PC-9 (cell line): Measurements from ENCODE around the gene KRTAP4-7. TPM values are rescaled to one million over a fixed set of nuclear protein-coding genes. Genes with fewer than 3 reads are reported as not detected.
A peak's percentile ranks its signal among the peaks of the same experiment; 100 is the strongest.
"Not testable (repeated sequence)": the region's sequence is repeated elsewhere in the genome, so short reads cannot be mapped to it uniquely, and the experiment has no call there.

Experiments used
- BruUV-seq: library from RNA; stranded (reverse); fragments of 400-500 nt; replicated peaks from 2 replicates; lab custom pipeline; 2021; lab: Mats Ljungman, UMichigan
- CTCF ChIA-PET: fragments of 300-600 bp; sonication (Branson Sonifier 250); formaldehyde crosslinking; loops from one replicate; lab custom pipeline; 2022; ENCODE audit warnings: antibody characterized with exemption; lab: Charles Lee
- POLR2A ChIA-PET: fragments of 300-600 bp; sonication (Branson Sonifier 250); formaldehyde crosslinking; loops from one replicate; lab custom pipeline; 2022; ENCODE audit warnings: antibody characterized with exemption; ENCODE audit not compliant: unreplicated experiment; lab: Charles Lee
- DNase-seq, 2 experiments: peaks; one replicate each; pipeline versions ENCODE4 v3.0.0 to v3.0.0-alpha.2; 2015 to 2022; ENCODE audit warnings: mixed read lengths in 1 of 2
- H2AFZ ChIP-seq: fragments of 200-600 bp; sonication (generic); 2 replicates; pipeline ENCODE4 v1.8.1; 2017; ENCODE audit warnings: antibody characterized with exemption
- H3F3A ChIP-seq: fragments of 200-600 bp; sonication (generic); 2 replicates; pipeline ENCODE4 v1.8.1; 2017; ENCODE audit warnings: antibody characterized with exemption, mild to moderate bottlenecking, low read depth; ENCODE audit not compliant: insufficient read depth
- H3K27ac ChIP-seq: fragments of 200-600 bp; sonication (generic); 2 replicates; pipeline ENCODE4 v1.6.1; 2016; ENCODE audit warnings: mixed run types
- H3K27me3 ChIP-seq: fragments of 200-600 bp; sonication (generic); 2 replicates; pipeline ENCODE4 v1.6.1; 2016; ENCODE audit warnings: low read depth, mixed run types; ENCODE audit not compliant: insufficient read depth
- H3K36me3 ChIP-seq: fragments of 200-600 bp; sonication (generic); 2 replicates; pipeline ENCODE4 v1.6.1; 2016; ENCODE audit warnings: low read depth, mixed run types
- H3K4me1 ChIP-seq: fragments of 200-600 bp; sonication (generic); replicated peaks from 2 replicates; pipeline ENCODE4 v1.6.1; 2016; ENCODE audit warnings: mixed run types; ENCODE audit not compliant: insufficient read depth
- H3K4me2 ChIP-seq: fragments of 200-600 bp; sonication (generic); 2 replicates; pipeline ENCODE4 v1.6.1; 2017; ENCODE audit warnings: mixed run types
- H3K4me3 ChIP-seq: fragments of 200-600 bp; sonication (generic); 2 replicates; pipeline ENCODE4 v1.6.1; 2016; ENCODE audit warnings: mixed run types
- H3K79me2 ChIP-seq: fragments of 200-600 bp; sonication (generic); 2 replicates; pipeline ENCODE4 v1.6.1; 2017; ENCODE audit warnings: low read depth, mixed run types
- H3K9me2 ChIP-seq: fragments of 200-600 bp; sonication (generic); 2 replicates; pipeline ENCODE4 v1.8.1; 2017; ENCODE audit warnings: mild to moderate bottlenecking; ENCODE audit not compliant: insufficient read depth
- H3K9me3 ChIP-seq: fragments of 200-600 bp; sonication (generic); 2 replicates; pipeline ENCODE4 v1.8.1; 2016; ENCODE audit warnings: low read depth; ENCODE audit not compliant: insufficient read depth
- H4K20me1 ChIP-seq: fragments of 200-600 bp; sonication (generic); 2 replicates; pipeline ENCODE4 v1.8.1; 2017; ENCODE audit not compliant: insufficient read depth
- EZH2 ChIP-seq: fragments of 200-600 bp; sonication (generic); IDR thresholded peaks from 2 replicates; pipeline ENCODE4 v1.8.0; 2017; ENCODE audit warnings: antibody characterized with exemption, low read depth
- intact Hi-C: fragments of 100-400 bp; cut with micrococcal nuclease; formaldehyde crosslinking; loops from one replicate; pipeline ENCODE4 v1.10.0; 2022; ENCODE audit not compliant: unreplicated experiment
- total RNA-seq: library from RNA; stranded (reverse); gene quantifications from 2 replicates; pipeline ENCODE4 v1.2.3, GENCODE V29; 2021
- TF ChIP-seq, protein P1 (sequence below): fragments of 200-600 bp; sonication (generic); conservative IDR thresholded peaks from 2 replicates; pipeline ENCODE4 v1.6.1; 2017; ENCODE audit warnings: mixed run types, antibody characterized with exemption, mild to moderate bottlenecking, moderate library complexity

The KRTAP4-7 gene
- total RNA-seq, 1 experiment from 2014 or later = not detected

DNA sequence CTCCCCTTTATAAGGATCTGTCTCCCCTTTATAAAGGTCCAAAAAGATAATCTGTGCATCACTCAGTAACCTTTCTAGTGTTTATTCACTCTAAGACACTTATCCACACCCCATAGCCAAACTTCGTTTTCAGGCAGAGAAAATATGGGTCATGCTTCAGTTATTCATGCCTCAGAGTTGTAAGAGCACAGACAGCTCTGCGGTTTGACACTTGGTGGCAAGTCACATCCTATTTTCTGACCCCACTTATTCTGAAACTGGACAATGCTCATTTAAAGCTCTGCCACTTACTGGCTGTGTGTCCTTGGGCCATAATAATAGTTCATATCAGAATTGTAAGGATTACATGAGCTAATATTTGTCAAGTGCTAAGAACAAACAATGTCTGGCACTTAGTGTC is 34.8 kb upstream of the KRTAP4-7 start:
- no peaks in the 10 kb centered on the region for H3K79me2 ChIP-seq
- peak overlapping the region; percentile 74 for H3K4me2 ChIP-seq
- peaks cover 28% of the 10 kb centered on the region for H3F3A ChIP-seq
- H3K9me2 ChIP-seq = no peaks in the 10 kb centered on the region
- peaks cover 9% of the 10 kb centered on the region; the same call in 1 of the 2 replicates for H3K9me3 ChIP-seq
- TF ChIP-seq, protein P1, sequence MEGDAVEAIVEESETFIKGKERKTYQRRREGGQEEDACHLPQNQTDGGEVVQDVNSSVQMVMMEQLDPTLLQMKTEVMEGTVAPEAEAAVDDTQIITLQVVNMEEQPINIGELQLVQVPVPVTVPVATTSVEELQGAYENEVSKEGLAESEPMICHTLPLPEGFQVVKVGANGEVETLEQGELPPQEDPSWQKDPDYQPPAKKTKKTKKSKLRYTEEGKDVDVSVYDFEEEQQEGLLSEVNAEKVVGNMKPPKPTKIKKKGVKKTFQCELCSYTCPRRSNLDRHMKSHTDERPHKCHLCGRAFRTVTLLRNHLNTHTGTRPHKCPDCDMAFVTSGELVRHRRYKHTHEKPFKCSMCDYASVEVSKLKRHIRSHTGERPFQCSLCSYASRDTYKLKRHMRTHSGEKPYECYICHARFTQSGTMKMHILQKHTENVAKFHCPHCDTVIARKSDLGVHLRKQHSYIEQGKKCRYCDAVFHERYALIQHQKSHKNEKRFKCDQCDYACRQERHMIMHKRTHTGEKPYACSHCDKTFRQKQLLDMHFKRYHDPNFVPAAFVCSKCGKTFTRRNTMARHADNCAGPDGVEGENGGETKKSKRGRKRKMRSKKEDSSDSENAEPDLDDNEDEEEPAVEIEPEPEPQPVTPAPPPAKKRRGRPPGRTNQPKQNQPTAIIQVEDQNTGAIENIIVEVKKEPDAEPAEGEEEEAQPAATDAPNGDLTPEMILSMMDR = no peak
- TF ChIP-seq EZH2 = no peak
- DNase-seq = peak; percentile 17 to 92
- H2AFZ ChIP-seq = no peak overlapping the region
- no TSS peak for BruUV-seq
- peak overlapping the region; percentile 97 for H3K27ac ChIP-seq
- H4K20me1 ChIP-seq = no peaks in the 10 kb centered on the region
- ChIA-PET POLR2A (interaction anchor here (0.5 to 0.7 kb wide), 4 partner anchors 23 to 980 kb away, joined by 3 read pairs; no protein-coding TSS in a partner anchor), CTCF (no interaction called here)
- no peaks in the 10 kb centered on the region for H3K36me3 ChIP-seq
- intact Hi-C loops = loop anchor here (5.0 kb wide), 1 partner anchor 92 kb away; no protein-coding TSS in a partner anchor
- peak overlapping the region; percentile 33; the same call in 1 of the 2 replicates for H3K4me3 ChIP-seq
- no peaks in the 10 kb centered on the region for H3K27me3 ChIP-seq
- peaks cover 33% of the 10 kb centered on the region for H3K4me1 ChIP-seq

GRCh38 chr17:41052566-41052965 is 31.4 kb upstream of the KRTAP4-7 start:
- Histone ChIP-seq H2AFZ (no peak overlapping the region), H3K27me3 (no peaks in the 10 kb centered on the region), H3K79me2 (no peaks in the 10 kb centered on the region), H3K9me2 (no peaks in the 10 kb centered on the region), H3F3A (peaks cover 23% of the 10 kb centered on the region), H3K36me3 (0 out of 2 replicates have a peak, but pooled peaks cover 5% of the 10 kb centered on the region), H3K4me2 (no peak overlapping the region), H3K4me1 (peaks cover 29% of the 10 kb centered on the region), H3K4me3 (no peak overlapping the region), H3K27ac (no peak overlapping the region), H3K9me3 (peaks cover 9% of the 10 kb centered on the region; the same call in 1 of the 2 replicates), H4K20me1 (no peaks in the 10 kb centered on the region)
- POLR2A ChIA-PET = no interaction called here
- TF ChIP-seq EZH2 = no peak
- no TSS peak for BruUV-seq
- CTCF ChIA-PET = no interaction called here
- intact Hi-C loops = no loop called here
- DNase-seq = no peak

GRCh38 chr17:41054025-41054424 is 29.9 kb upstream of the KRTAP4-7 start:
- Histone ChIP-seq H3K4me1 (peaks cover 27% of the 10 kb centered on the region), H3K79me2 (no peaks in the 10 kb centered on the region), H3K9me2 (no peaks in the 10 kb centered on the region), H3K4me2 (no peak overlapping the region), H3K9me3 (peaks cover 9% of the 10 kb centered on the region; the same call in 1 of the 2 replicates), H3K36me3 (0 out of 2 replicates have a peak, but pooled peaks cover 5% of the 10 kb centered on the region), H3K4me3 (no peak overlapping the region), H3F3A (peaks cover 23% of the 10 kb centered on the region), H3K27me3 (no peaks in the 10 kb centered on the region), H4K20me1 (no peaks in the 10 kb centered on the region), H2AFZ (no peak overlapping the region), H3K27ac (no peak overlapping the region)
- CTCF ChIA-PET = no interaction called here
- no peak for TF ChIP-seq EZH2
- TF ChIP-seq, protein P1 = no peak
- POLR2A ChIA-PET = no interaction called here
- intact Hi-C loops = no loop called here
- BruUV-seq = no TSS peak
- DNase-seq = no peak

- H2AFZ ChIP-seq, H3K9me2 ChIP-seq, H4K20me1 ChIP-seq, H3K4me2 ChIP-seq, POLR2A ChIA-PET, H3K27ac ChIP-seq, H3K9me3 ChIP-seq, H3K4me3 ChIP-seq, BruUV-seq, H3K79me2 ChIP-seq, intact Hi-C loops, H3K36me3 ChIP-seq, H3K27me3 ChIP-seq, DNase-seq, CTCF ChIA-PET: not testable (repeated sequence)
- Histone ChIP-seq H3K4me1 (peaks cover 27% of the 10 kb centered on the region), H3F3A (peaks cover 21% of the 10 kb centered on the region)
Observed at GRCh38 chr17:41054556-41054955, 29.4 kb upstream of the KRTAP4-7 start.

- H3K27me3 ChIP-seq, H2AFZ ChIP-seq, H3K79me2 ChIP-seq, CTCF ChIA-PET, POLR2A ChIA-PET, H3K4me2 ChIP-seq, H3K27ac ChIP-seq, BruUV-seq, H3K9me2 ChIP-seq, intact Hi-C loops, H4K20me1 ChIP-seq, H3K4me3 ChIP-seq, H3K9me3 ChIP-seq, H3K36me3 ChIP-seq, DNase-seq: not testable (repeated sequence)
- Histone ChIP-seq H3F3A (peaks cover 18% of the 10 kb centered on the region), H3K4me1 (peaks cover 24% of the 10 kb centered on the region)
Observed at GRCh38 chr17:41055130-41055529, 28.8 kb upstream of the KRTAP4-7 start, which contains the start of gene KRTAP2-2. Gene KRTAP2-2, minus strand, starts transcription at chr17:41055230. Its CDS starts 19 bp downstream, at chr17:41055211.
